Fibroblast of skin of right quadriceps (primary cell): ENCODE measurements around the gene CYTH1.
"Not testable (repeated sequence)": the region's sequence is repeated elsewhere in the genome, so short reads cannot be mapped to it uniquely, and the experiment has no call there.

Experiments
- DNase-seq: peaks from one replicate; pipeline ENCODE4 v3.0.0-alpha.2; 2013

The CYTH1 gene

GRCh38 chr17:78687125-78687524, 94.9 kb downstream of the CYTH1 start:
- DNase-seq, result no peak

GRCh38 chr17:78684026-78684425, 98.0 kb downstream of the CYTH1 start:
- no peak for DNase-seq

GRCh38 chr17:78683408-78683961, 98.6 kb downstream of the CYTH1 start:
- DNase-seq, result no peak

GRCh38 chr17:78682363-78682762, 99.7 kb downstream of the CYTH1 start:
- no peak for DNase-seq

GRCh38 chr17:78680436-78680835, 101.6 kb downstream of the CYTH1 start:
- DNase-seq, result no peak

GRCh38 chr17:78679495-78680395, 102.3 kb downstream of the CYTH1 start:
- no peak for DNase-seq

GRCh38 chr17:78678711-78679110, 103.4 kb downstream of the CYTH1 start:
- no peak for DNase-seq

- no peak for DNase-seq
Measured at GRCh38 chr17:78678222-78678557, 103.9 kb downstream of the CYTH1 start.

- no peak for DNase-seq
Measured at GRCh38 chr17:78677303-78678221, 104.5 kb downstream of the CYTH1 start.

- DNase-seq, result no peak
Measured at GRCh38 chr17:78676412-78677302, 105.4 kb downstream of the CYTH1 start.

- no peak for DNase-seq
Measured at GRCh38 chr17:78675836-78676235, 106.2 kb downstream of the CYTH1 start.

GRCh38 chr17:78675316-78675616, 106.8 kb downstream of the CYTH1 start:
- no peak for DNase-seq

GRCh38 chr17:78674595-78675315, 107.3 kb downstream of the CYTH1 start:
- no peak for DNase-seq

GRCh38 chr17:78674156-78674555, 107.9 kb downstream of the CYTH1 start:
- no peak for DNase-seq

GRCh38 chr17:78673395-78673794, 108.7 kb downstream of the CYTH1 start:
- no peak for DNase-seq

GRCh38 chr17:78672871-78673371, 109.2 kb downstream of the CYTH1 start:
- DNase-seq, result no peak

- peak; percentile 67 for DNase-seq
Measured at GRCh38 chr17:78672005-78672404, 110.1 kb downstream of the CYTH1 start.

GRCh38 chr17:78671726-78672001, 110.4 kb downstream of the CYTH1 start:
- DNase-seq, result not testable (repeated sequence)

GRCh38 chr17:78670850-78671725, 111.0 kb downstream of the CYTH1 start:
- no peak for DNase-seq

GRCh38 chr17:78669975-78670518, 112.0 kb downstream of the CYTH1 start:
- DNase-seq, result no peak
